HuH-7.5 (cell line): Measurements from ENCODE around the gene SPDYE16.
"Not testable (repeated sequence)": the region's sequence is repeated elsewhere in the genome, so short reads cannot be mapped to it uniquely, and the experiment has no call there.

Experiments used
- DNase-seq: peaks from one replicate; pipeline ENCODE4 v3.0.0; 2011; ENCODE audit warnings: low spot score

The SPDYE16 gene

DNA sequence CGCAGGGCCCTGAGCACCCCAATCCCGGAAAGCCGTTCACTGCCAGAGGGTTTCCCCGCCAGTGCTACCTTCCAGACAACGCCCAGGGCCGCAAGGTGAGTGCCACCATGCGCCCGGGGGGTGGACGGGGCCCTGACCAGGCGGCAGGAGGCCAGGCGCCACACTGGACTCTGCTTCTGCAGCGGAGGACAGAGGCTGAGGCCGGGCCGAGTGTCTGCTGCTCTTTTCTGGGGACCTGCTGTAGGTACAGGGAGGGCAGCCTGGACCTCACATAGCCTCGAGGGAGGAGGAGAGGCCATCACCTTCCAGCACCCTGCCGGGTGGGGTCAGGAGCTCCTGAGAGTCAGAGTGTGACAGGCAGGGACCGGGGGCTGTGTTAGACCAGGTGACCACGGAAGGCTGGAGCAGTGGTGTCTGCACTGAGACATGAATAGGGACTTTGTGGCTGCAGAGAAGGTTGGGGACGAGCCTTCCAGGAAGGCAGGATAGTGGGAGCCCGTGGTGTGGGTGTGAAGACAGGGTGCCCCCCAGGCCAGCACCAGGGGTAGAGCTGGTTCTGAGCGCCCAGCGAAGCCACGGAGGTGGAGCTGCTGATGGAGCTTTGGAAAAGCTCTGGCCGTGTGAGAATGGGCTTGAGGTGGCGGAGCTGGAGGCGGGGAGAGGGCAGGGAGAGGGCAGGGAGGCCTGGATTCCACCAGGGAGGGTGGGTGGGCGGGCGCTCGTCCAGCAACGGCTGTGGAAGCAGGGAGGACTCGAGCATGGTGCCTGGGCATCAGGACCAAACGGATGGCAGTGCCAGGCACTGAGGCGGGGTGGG lies 38.5 kb downstream of the SPDYE16 start:
- not testable (repeated sequence) for DNase-seq

DNA sequence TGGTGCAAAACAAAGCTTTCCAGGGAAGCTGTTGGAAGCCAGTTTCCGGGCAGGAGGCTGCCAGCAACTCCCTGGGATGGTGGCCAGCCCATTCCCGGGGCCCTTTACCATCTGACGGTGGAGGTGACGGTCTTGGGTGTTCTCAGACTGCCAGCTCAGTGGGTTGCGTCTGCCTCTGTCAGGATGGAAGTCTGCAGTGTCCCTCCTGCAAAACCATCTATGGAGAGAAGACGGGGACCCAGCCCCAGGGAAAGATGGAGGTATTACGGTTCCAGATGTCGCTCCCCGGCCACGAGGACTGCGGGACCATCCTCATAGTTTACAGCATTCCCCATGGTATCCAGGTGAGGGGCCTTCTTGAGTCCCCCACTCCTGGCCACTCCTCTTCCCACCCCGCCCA lies 39.9 kb downstream of the SPDYE16 start:
- DNase-seq: not testable (repeated sequence)

DNA sequence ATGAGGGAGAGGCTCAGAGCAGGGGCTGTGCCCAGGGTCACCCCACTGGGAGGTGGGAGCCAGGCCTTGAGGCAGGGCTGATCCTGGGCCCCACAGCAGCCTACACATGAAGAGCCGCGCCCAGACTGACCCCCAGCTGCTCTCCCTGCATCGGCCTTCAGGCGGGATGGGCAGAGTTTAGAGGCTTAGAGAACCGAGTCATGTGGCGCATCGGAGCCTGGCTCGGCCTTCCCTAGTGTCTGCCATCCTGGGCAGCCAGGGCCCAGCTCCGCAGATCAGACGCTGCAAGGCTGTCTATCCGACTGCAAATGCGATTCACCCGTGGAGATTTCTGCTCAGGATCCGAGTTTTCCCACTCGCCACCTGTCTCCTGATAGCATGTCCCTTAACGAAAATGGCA lies 40.3 kb downstream of the SPDYE16 start:
- not testable (repeated sequence) for DNase-seq

DNA sequence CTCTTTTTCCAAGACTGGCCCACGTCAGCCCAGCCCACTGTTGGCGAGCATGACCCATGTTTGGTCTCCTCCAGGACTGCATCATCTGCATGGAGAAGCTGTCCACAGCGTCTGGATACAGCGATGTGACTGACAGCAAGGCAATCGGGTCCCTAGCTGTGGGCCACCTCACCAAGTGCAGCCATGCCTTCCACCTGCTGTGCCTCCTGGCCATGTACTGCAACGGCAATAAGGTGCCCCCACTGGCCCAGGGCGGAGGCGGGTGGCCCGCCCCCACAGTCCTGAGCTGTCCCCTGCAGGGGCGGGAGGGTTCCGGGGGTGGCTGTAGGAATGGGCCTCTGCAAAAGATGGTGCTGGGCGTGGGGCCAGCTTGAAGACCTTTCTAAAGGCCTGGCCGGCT lies 40.9 kb downstream of the SPDYE16 start:
- not testable (repeated sequence) for DNase-seq

DNA sequence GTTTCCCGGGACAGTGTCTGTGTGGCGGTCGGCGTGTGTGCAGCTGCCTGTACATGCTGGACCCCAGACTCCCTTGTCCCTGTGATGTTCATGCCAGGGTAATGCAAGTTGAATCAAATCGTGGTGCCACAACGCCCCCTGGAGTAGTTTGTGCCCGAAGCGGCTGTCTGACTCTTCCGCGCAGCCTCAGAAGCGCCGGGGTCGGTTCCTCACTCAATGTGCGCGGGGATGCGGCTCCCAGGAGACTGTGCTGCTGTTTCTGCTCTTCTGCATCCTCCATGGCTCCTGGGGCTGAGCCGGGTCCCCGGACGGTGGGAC lies 43.2 kb downstream of the SPDYE16 start:
- DNase-seq: not testable (repeated sequence)

DNA sequence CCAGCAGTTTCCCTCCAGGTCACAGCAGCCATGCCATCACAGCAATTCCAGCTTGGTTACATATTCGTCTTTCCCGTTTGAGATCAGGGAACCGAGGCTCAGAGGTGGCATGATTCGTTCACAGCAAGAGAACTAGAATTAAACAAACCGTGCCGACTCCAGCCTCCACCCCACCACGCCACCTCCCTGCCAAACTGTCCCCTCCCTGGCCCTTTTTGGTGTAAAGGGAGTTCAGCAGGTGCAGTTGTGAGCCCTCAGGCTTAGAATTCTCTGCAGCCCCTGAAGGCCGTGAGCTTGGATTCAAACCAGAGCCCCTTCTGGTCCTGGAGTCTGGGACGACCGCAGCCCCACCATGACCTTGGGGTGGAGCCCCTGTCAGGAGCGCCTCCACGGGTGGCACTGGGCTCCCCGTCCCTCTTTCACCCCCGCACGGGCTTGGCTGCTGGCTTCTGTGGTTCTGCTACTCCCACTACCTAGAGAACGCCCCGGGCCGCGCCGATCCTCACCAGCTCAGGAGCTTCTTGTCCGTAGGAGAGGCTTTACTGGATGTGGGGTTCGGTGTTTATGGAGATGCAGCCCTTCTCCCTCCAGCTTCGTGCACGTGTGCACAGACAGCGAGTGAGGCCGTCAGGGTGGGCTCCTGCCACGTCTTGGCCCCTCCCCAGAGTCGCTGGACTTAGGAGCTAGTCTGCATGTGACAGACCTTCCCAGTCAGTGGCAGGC lies 43.7 kb downstream of the SPDYE16 start:
- not testable (repeated sequence) for DNase-seq

DNA sequence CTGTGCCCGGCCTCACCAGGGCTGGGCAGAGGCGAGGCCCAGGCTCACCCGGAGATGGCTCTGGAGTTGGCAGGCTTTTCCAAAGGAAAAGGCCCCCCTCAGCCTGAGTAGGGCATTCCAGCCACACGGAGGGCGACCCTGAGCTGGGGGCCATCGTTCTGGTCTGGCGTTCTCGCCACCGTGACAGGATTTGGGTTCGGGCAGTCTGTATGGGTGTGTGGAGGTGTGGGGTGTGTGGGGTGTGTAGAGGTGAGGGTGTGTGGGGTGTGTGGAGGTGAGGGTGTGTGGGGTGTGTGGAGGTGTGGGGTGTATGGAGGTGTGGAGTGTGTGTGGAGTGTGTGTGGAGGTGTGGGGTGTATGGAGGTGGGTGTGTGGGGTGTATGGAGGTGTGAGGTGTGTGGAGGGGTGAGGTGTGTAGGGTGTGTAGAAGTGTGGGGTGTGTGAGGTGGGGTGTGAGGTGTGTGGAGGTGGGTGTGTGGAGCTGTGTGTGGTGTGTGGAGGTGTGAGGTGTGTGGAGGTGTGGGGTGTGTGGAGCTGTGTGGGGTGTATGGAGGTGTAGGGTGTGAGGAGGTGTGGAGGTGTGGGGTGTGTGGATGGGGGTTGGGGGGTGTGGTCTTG lies 44.4 kb downstream of the SPDYE16 start:
- not testable (repeated sequence) for DNase-seq

DNA sequence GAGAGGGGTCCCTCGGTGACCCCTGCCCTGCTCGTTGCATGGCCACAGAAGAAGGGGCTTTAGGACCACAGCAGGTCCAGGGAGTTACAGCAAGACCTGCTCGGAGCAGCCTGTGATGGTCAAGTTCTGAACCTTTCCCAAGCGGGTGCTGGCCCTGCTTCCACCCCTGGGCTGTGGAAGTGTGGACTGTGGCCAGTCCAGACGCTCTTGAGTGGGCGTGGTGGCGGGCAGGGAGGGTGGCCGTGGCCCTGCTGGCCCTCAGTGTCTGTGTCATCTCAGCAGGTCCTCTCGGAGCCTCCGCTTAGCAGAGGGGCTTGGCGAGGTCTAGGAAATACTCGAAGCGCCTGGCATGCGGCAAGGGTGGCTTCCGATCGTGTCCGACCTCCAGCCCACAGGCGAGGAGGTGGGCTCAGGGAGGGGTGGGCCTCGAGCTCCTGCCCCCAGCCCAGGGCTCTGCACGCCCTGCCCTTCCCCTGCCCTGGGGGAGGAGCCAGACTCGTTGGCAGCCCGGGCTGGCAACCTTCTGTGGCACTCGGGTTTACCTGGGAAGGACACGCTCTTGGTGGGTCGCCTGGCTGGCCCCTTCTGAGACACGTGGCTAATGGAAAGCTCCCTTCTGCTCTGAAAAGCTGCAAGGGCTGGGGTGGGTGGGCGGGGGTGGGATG lies 45.0 kb downstream of the SPDYE16 start:
- not testable (repeated sequence) for DNase-seq

DNA sequence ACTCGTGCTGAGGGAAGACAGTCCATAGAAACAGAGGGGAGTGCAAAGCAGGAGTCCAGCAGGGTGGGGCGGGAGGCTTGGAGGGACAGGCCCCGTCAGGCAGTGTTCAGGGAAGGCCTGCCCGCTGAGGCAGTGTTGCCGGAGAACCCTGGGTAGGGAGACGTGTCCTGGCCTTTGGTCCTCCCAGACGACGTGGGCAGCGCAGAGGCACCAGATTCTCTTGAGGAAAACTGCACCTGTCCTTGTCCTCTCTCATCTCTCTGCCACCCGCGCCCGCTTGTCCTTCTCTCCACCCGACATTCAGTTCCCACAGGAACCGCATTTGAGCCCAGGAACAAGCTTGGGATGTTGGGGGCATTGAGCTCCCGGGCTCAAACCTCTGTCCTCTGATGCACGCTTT lies 47.4 kb downstream of the SPDYE16 start:
- not testable (repeated sequence) for DNase-seq

DNA sequence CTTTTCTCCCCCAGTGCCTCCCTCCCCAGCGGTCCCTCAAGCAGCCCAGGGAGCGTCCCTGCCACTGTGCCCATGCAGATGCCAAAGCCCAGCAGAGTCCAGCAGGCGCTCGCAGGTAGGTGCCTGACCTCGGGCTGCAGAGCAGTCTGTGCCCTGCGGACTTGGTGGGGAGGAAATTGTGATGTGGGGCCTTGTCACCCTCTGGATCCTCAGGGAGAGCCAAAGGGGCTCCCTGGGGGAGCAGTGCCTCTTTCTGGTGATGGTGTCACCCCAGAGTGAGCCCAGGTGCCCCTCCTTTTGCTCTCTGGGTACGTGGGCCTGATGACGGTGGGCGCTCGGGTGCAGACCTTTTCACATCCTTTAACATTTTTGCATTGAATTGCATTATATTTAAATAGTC lies 51.0 kb downstream of the SPDYE16 start:
- DNase-seq: not testable (repeated sequence)

DNA sequence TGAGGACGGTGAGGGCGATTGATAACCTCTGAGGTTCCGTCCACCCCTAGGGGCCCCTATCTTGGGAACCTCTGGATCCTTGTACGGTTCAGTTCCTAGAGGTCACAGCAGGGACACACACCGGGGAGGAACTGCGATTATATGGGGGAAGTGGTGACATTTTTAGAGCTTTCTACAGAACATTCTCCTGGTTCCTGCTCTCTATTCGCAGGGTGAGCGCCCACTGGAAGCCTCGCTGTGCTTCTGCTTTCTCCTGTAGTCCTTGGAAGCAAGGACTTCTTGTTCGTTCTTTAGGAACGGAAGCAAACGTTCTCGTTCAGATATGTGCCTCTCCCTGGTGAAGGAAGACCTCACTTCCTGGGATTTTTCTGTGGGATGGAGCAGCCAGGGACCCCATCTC lies 55.1 kb downstream of the SPDYE16 start:
- not testable (repeated sequence) for DNase-seq

DNA sequence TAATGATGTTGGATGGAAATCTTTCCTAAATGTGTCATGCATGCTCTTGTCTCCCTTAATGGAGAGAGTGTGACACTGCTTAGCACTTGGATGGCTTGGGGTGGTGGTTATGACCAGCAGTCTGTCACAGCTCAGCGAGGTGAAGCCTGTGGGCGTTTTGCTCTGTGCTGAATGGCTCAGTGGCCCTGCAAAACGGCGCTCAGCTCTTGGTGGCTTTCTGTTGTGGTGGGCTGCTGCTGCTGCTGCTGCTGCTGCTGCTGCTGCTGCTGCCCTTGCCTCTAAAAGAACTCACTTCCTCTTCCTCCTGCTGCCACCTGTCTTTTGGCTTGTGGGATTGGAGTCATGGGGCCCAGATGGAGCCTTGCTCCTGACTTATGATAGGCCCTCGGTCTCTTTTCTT lies 56.5 kb downstream of the SPDYE16 start:
- DNase-seq: not testable (repeated sequence)

DNA sequence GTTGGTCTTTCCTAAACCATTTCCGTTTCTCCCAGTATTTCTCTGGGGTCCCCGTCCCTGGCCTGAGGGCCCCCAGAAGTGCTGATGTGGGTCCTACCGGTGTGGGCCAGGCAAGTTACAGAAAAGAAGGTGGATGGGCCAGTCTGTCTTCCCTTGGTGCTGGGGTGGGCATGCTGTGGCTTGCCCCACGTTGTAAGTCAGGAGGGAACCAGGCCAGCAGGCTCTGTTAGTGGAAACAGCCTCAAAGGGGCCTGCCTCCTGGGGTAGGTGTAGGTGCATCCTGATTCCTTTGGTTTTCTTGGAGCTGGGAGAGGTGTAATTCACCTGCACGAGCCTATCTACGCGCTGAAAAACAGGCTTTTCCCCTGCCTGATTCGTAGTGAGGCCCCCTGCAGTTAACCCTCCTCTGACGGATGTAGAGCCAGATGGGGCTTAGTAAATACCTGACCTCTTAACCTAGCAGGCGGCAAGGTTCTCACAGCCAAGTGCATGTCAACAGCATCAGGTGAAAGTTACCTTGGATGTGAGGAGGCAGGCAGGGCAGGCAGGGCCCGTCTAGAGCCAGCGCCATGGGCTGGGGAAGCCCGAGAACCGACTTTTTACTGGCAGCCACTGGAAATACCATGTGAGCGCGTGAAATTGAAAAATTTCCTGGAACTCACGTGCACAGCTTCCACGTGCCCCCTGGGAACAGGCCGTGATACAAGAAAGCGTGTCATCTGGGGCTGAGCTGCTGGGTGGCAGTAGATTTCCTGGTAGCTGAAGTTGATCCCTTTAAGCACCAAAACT lies 57.1 kb downstream of the SPDYE16 start:
- DNase-seq: not testable (repeated sequence)

DNA sequence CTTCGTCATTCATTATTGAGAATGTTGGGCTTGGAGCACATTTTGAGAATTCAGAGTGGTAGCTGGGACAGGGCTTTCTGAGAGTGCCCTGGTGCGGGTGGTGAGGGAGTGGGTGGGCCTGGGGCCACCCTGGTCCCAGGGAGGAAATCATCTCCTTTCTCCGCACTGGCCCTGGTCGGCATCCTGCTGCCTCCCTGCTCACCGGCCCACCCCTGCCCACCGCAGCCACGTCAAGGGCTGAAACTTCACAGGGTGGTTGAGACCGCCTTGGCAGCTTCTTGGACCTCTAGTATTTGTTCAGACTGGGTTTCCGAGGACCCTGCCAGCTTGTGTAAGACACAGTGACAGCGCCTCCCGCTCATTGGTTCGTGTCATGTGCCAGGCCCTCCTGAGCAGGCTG lies 58.6 kb downstream of the SPDYE16 start:
- not testable (repeated sequence) for DNase-seq

DNA sequence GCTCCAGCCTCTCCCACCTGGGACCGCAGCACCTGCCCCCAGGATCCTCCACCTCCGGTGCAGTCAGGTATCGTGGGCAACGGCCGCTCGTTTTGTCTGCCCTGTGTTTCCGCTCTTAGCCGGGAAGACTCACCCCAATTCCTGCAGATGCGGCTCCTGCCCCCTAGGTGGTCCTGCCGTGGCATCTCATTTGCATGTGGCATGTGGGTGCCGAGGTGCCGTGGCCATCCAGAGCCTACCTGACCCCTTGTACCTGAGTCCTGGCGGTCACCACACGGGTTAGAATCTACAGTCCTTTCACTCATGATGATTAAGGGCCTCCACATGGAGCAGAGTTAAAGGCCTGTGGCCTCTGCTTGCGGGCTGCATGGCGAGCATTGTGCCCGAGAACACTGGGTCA lies 60.0 kb downstream of the SPDYE16 start:
- DNase-seq: not testable (repeated sequence)

DNA sequence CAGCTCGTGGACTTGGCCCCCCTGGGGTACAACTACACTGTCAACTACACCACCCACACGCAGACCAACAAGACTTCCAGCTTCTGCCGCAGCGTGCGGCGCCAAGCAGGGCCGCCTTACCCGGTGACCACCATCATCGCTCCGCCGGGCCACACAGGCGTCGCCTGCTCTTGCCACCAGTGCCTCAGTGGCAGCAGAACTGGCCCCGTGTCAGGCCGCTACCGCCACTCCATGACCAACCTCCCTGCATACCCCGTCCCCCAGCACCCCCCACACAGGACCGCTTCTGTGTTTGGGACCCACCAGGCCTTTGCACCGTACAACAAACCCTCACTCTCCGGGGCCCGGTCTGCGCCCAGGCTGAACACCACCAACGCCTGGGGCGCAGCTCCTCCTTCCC lies 60.4 kb downstream of the SPDYE16 start:
- DNase-seq: not testable (repeated sequence)
